A549 (cell line): ENCODE measurements around the gene MRPS18A. TPM values are rescaled to one million over a fixed set of nuclear protein-coding genes. Genes with fewer than 3 reads are reported as not detected.

ENCODE experiments used
- ATAC-seq, 2 experiments: fragments of 200-7000 bp in 1 of 2; fragments of >200 bp in 1 of 2; cut with Nextera tagmentation in 1 of 2; cut with Tn5 transposase in 1 of 2; 3 replicates each; pipeline versions ENCODE4 v1.8.0 to v1.9.1; 2018 to 2020; ENCODE audit warnings: mild to moderate bottlenecking in 1 of 2, moderate library complexity in 1 of 2
- CTCF ChIA-PET: fragments of 300-600 bp; sonication (Branson Sonifier 250); formaldehyde crosslinking; extraction: SDS; loops from one replicate; lab custom pipeline; 2021; ENCODE audit warnings: antibody characterized with exemption, inconsistent platforms; lab: Yijun Ruan, JAX
- POLR2A ChIA-PET: fragments of 350-600 bp; formaldehyde crosslinking; extraction: SDS; loops from one replicate; lab custom pipeline; 2021; ENCODE audit warnings: antibody characterized with exemption, inconsistent platforms; lab: Yijun Ruan, JAX
- DNase-seq, 2 experiments: peaks; one replicate each; pipeline versions ENCODE4 v3.0.0 to v3.0.0-alpha.2; 2011 to 2016; ENCODE audit warnings: low read depth in 1 of 2, low spot score in 1 of 2
- FAIRE-seq: peaks from 2 replicates; lab custom pipeline; 2011; peaks lifted over from hg19 to GRCh38; lab: Jason Lieb, UNC
- H3K27ac ChIP-seq, 2 experiments: fragments of >200 bp; sonication (Bioruptor Twin); formaldehyde crosslinking; 3 replicates each; pipeline ENCODE4 v1.5.1; 2016 to 2017
- H3K4me1 ChIP-seq: fragments of >200 bp; sonication (Bioruptor Twin); formaldehyde crosslinking; 3 replicates; pipeline ENCODE4 v1.6.1; 2016
- H3K4me2 ChIP-seq: fragments of >200 bp; sonication (Bioruptor Twin); formaldehyde crosslinking; 3 replicates; pipeline ENCODE4 v1.6.1; 2016
- H3K4me3 ChIP-seq: fragments of >200 bp; sonication (Bioruptor Twin); formaldehyde crosslinking; 3 replicates; pipeline ENCODE4 v1.5.1; 2016
- H3K9me3 ChIP-seq: fragments of >200 bp; sonication (Bioruptor Twin); formaldehyde crosslinking; 3 replicates; pipeline ENCODE4 v1.6.1; 2016
- ATOH8 ChIP-seq: fragments of 250-450 bp; sonication (Bioruptor Pico); IDR thresholded peaks from 2 replicates; pipeline ENCODE4 v1.5.0; 2020; ENCODE audit warnings: low read depth, mild to moderate bottlenecking, moderate library complexity
- BCL3 ChIP-seq: fragments of >200 bp; sonication (Bioruptor Twin); formaldehyde crosslinking; IDR thresholded peaks from 3 replicates; pipeline ENCODE4 v1.6.1; 2016
- CBX2 ChIP-seq: fragments of 200-600 bp; sonication (generic); IDR thresholded peaks from 2 replicates; pipeline ENCODE4 v1.6.1; 2016; ENCODE audit warnings: low read depth, mild to moderate bottlenecking, borderline replicate concordance
- CBX8 ChIP-seq: fragments of 200-600 bp; sonication (generic); IDR thresholded peaks from 2 replicates; pipeline ENCODE4 v1.6.1; 2016
- CEBPB ChIP-seq, 2 experiments: fragments of >200 bp in 1 of 2; sonication (Bioruptor Twin) in 1 of 2; formaldehyde crosslinking in 1 of 2; IDR thresholded peaks; 2 replicates each; pipeline ENCODE4 v1.6.1; 2012 to 2016
- CHD2 ChIP-seq: fragments of 150-350 bp; IDR thresholded peaks from 2 replicates; pipeline ENCODE4 v1.6.1; 2014; ENCODE audit warnings: low read length; ENCODE audit not compliant: partially characterized antibody
- CHD4 ChIP-seq: fragments of 200-600 bp; sonication (generic); IDR thresholded peaks from 2 replicates; pipeline ENCODE4 v1.6.1; 2016; ENCODE audit warnings: antibody characterized with exemption, mild to moderate bottlenecking, borderline replicate concordance
- EHF ChIP-seq: fragments of 250-450 bp; sonication (Bioruptor Pico); IDR thresholded peaks from 2 replicates; pipeline ENCODE4 v1.5.0; 2020; ENCODE audit warnings: mild to moderate bottlenecking
- ELK1 ChIP-seq: fragments of 150-350 bp; IDR thresholded peaks from 2 replicates; pipeline ENCODE4 v1.6.1; 2014; ENCODE audit warnings: low read depth, mild to moderate bottlenecking, low read length
- ESRRA ChIP-seq: fragments of 150-350 bp; IDR thresholded peaks from 2 replicates; pipeline ENCODE4 v1.6.1; 2014; ENCODE audit warnings: mild to moderate bottlenecking, low read length, borderline replicate concordance
- FOSB ChIP-seq: fragments of 250-450 bp; sonication (Bioruptor Pico); IDR thresholded peaks from 2 replicates; pipeline ENCODE4 v1.5.0; 2020; ENCODE audit warnings: mild to moderate bottlenecking, moderate library complexity
- FOSL2 ChIP-seq, 2 experiments: fragments of 450-650 bp in 1 of 2; fragments of >200 bp in 1 of 2; sonication (Bioruptor Twin) in 1 of 2; formaldehyde crosslinking; IDR thresholded peaks; 2 replicates each; pipeline versions ENCODE4 v1.5.0 to v1.6.1; 2016 to 2020; ENCODE audit warnings: mild to moderate bottlenecking in 1 of 2, moderate library complexity in 1 of 2
- FOXS1 ChIP-seq: fragments of 250-450 bp; sonication (Bioruptor Pico); IDR thresholded peaks from 2 replicates; pipeline ENCODE4 v1.5.0; 2020; ENCODE audit warnings: mild to moderate bottlenecking, moderate library complexity
- HDAC2 ChIP-seq: fragments of 200-600 bp; sonication (generic); IDR thresholded peaks from 2 replicates; pipeline ENCODE4 v1.6.1; 2016
- HMGXB4 ChIP-seq: fragments of 250-450 bp; sonication (Bioruptor Pico); IDR thresholded peaks from 2 replicates; pipeline ENCODE4 v1.5.0; 2021; ENCODE audit warnings: mild to moderate bottlenecking, moderate library complexity, borderline replicate concordance
- HOXA7 ChIP-seq: fragments of 250-450 bp; sonication (Bioruptor Pico); IDR thresholded peaks from 2 replicates; pipeline ENCODE4 v1.5.0; 2020; ENCODE audit warnings: mild to moderate bottlenecking, moderate library complexity
- HOXB13 ChIP-seq: fragments of 250-450 bp; sonication (Bioruptor Pico); IDR thresholded peaks from 2 replicates; pipeline ENCODE4 v1.5.0; 2020; ENCODE audit warnings: low read depth, mild to moderate bottlenecking, moderate library complexity
- HOXB5 ChIP-seq: fragments of 250-450 bp; sonication (Bioruptor Pico); IDR thresholded peaks from 2 replicates; pipeline ENCODE4 v1.5.0; 2020; ENCODE audit warnings: mild to moderate bottlenecking, moderate library complexity
- JUN ChIP-seq, 2 experiments: fragments of >200 bp; sonication (Bioruptor Twin); formaldehyde crosslinking; IDR thresholded peaks; 2 replicates in 1 of 2; 3 replicates in 1 of 2; pipeline ENCODE4 v1.6.1; 2016 to 2017
- JUNB ChIP-seq: fragments of >200 bp; sonication (Bioruptor Twin); formaldehyde crosslinking; IDR thresholded peaks from 2 replicates; pipeline ENCODE4 v1.6.1; 2016
- KDM1A ChIP-seq: fragments of 200-600 bp; sonication (generic); IDR thresholded peaks from 2 replicates; pipeline ENCODE4 v1.6.1; 2016; ENCODE audit warnings: low read depth, mild to moderate bottlenecking
- KDM5A ChIP-seq: fragments of 200-600 bp; sonication (generic); IDR thresholded peaks from 2 replicates; pipeline ENCODE4 v1.6.1; 2016; ENCODE audit warnings: antibody characterized with exemption, mild to moderate bottlenecking
- MAZ ChIP-seq: fragments of 150-350 bp; IDR thresholded peaks from 2 replicates; pipeline ENCODE4 v1.6.1; 2014; ENCODE audit warnings: antibody characterized with exemption, low read depth, low read length, borderline replicate concordance
- NR3C1 ChIP-seq: fragments of >200 bp; sonication (Bioruptor Twin); formaldehyde crosslinking; IDR thresholded peaks from 3 replicates; pipeline ENCODE4 v1.6.1; 2017
- PBX3 ChIP-seq: IDR thresholded peaks from 2 replicates; pipeline ENCODE4 v1.6.1; 2012
- PHF8 ChIP-seq: fragments of 200-600 bp; sonication (generic); IDR thresholded peaks from 2 replicates; pipeline ENCODE4 v1.6.1; 2016; ENCODE audit warnings: low read depth, mild to moderate bottlenecking, antibody characterized with exemption, moderate library complexity, borderline replicate concordance
- POLR2A ChIP-seq: IDR thresholded peaks from 2 replicates; pipeline ENCODE4 v1.6.1; 2012; ENCODE audit warnings: mild to moderate bottlenecking, low read length
- RAD21 ChIP-seq, 2 experiments: fragments of >200 bp in 1 of 2; sonication (Bioruptor Twin) in 1 of 2; formaldehyde crosslinking in 1 of 2; IDR thresholded peaks in 1 of 2; conservative IDR thresholded peaks in 1 of 2; 2 replicates in 1 of 2; 3 replicates in 1 of 2; pipeline ENCODE4 v1.6.1; 2012 to 2018; ENCODE audit warnings: inconsistent platforms in 1 of 2
- RNF2 ChIP-seq: fragments of 200-600 bp; sonication (generic); IDR thresholded peaks from 2 replicates; pipeline ENCODE4 v1.6.1; 2016; ENCODE audit warnings: low read depth, mild to moderate bottlenecking, antibody characterized with exemption, moderate library complexity, borderline replicate concordance
- SREBF2 ChIP-seq: fragments of 450-650 bp; IDR thresholded peaks from 2 replicates; pipeline ENCODE4 v1.6.1; 2014; ENCODE audit warnings: mild to moderate bottlenecking, moderate library complexity
- TP53 ChIP-seq: fragments of 250-450 bp; sonication (Bioruptor Pico); IDR thresholded peaks from 2 replicates; pipeline ENCODE4 v1.5.0; 2021; ENCODE audit warnings: mild to moderate bottlenecking, moderate library complexity
- ZC3H11A ChIP-seq: fragments of 450-650 bp; IDR thresholded peaks from 2 replicates; pipeline ENCODE4 v1.6.1; 2014; ENCODE audit warnings: antibody characterized with exemption, mild to moderate bottlenecking
- ZNF302 ChIP-seq: fragments of 250-450 bp; sonication (Bioruptor Pico); IDR thresholded peaks from 2 replicates; pipeline ENCODE4 v1.9.0; 2021; ENCODE audit warnings: inconsistent platforms, mild to moderate bottlenecking, moderate library complexity
- ZSCAN20 ChIP-seq: fragments of 250-450 bp; sonication (Bioruptor Pico); IDR thresholded peaks from 2 replicates; pipeline ENCODE4 v1.8.0; 2022; ENCODE audit warnings: mild to moderate bottlenecking, moderate library complexity
- WGBS: methylation state at CpG from one replicate; pipeline ENCODE4 v1.1.6; 2017; ENCODE audit errors: missing lambda C conversion rate; 5-methylcytosine and 5-hydroxymethylcytosine counted together
- polyA plus RNA-seq, 4 experiments: library from polyadenylated mRNA; depleted of rRNA in 3 of 4; stranded (reverse); fragments of >200 nt; fragmentation: RNase III in 1 of 4; extraction: RNeasy Plus Mini Kit Qiagen cat#74134 plus additional on column Dnase treatment in 1 of 4; gene quantifications; 2 replicates in 3 of 4; 3 replicates in 1 of 4; pipeline ENCODE4 v1.2.3, GENCODE V29; 2011 to 2017

MRPS18A gene
- polyA plus RNA-seq, 2 of the 4 experiments (the other 2 are of a cell fraction): 38.0 to 44.2 TPM

- Histone ChIP-seq H3K4me1 (no peaks in the 10 kb centered on the region), H3K4me2 (no peak overlapping the region), H3K27ac (no peak overlapping the region), H3K9me3 (no peaks in the 10 kb centered on the region), H3K4me3 (no peak overlapping the region)
- no peak for TF ChIP-seq FOSL2 (IDR thresholded peaks at IDR 0.05)
- TF ChIP-seq FOSL2 (CRISPR knock-in tag; IDR thresholded peaks at IDR 0.05): no peak
- no peak for TF ChIP-seq KDM1A
- TF ChIP-seq CBX2: no peak
- TF ChIP-seq FOSB: no peak
- TF ChIP-seq NR3C1: no peak
- TF ChIP-seq CBX8: no peak
- TF ChIP-seq ZSCAN20: no peak
- TF ChIP-seq RAD21 (conservative IDR thresholded peaks at IDR 0.05 in 1 of 2, IDR thresholded peaks at IDR 0.05 in 1 of 2): no peak
- TF ChIP-seq ZC3H11A: no peak
- TF ChIP-seq CHD4: no peak
- no peak for TF ChIP-seq SREBF2
- no peak for TF ChIP-seq CEBPB (IDR thresholded peaks at IDR 0.05)
- no peak for TF ChIP-seq ZNF302 (CRISPR knock-in tag)
- TF ChIP-seq EHF: no peak
- TF ChIP-seq JUN (IDR thresholded peaks at IDR 0.05): no peak
- TF ChIP-seq HOXB13 (CRISPR knock-in tag): no peak
- no peak for TF ChIP-seq TP53 (CRISPR knock-in tag)
- TF ChIP-seq ESRRA: no peak
- 86% methylated on average over 6 of the region's 7 CpGs for whole genome bisulfite sequencing
- ChIA-PET CTCF (interaction anchor here (0.7 to 3.2 kb wide), 6 partner anchors 11 to 403 kb away, joined by 3 to 18 read pairs (median 3); no protein-coding TSS in a partner anchor), POLR2A (interaction anchor here (1.7 kb wide), 1 partner anchor 10 kb away, joined by 4 read pairs; no protein-coding TSS in a partner anchor)
- ATAC-seq: no peak
- no peak for FAIRE-seq
- DNase-seq: no peak
Measured at GRCh38 chr6:43677759-43678158, 9.8 kb downstream of the MRPS18A start.

GRCh38 chr6:43676962-43677606 lies 10.5 kb downstream of the MRPS18A start:
- no peak for FAIRE-seq
- DNase-seq: no peak
- ChIA-PET POLR2A (interaction anchor here (1.7 kb wide), 1 partner anchor 9 kb away, joined by 4 read pairs; no protein-coding TSS in a partner anchor), CTCF (interaction anchor here (0.6 to 3.2 kb wide), 6 partner anchors 10 to 640 kb away, joined by 3 to 18 read pairs (median 3); no protein-coding TSS in a partner anchor)
- H3K9me3 ChIP-seq: no peaks in the 10 kb centered on the region
- H3K4me1 ChIP-seq: no peaks in the 10 kb centered on the region
- no peak overlapping the region for H3K27ac ChIP-seq
- H3K4me3 ChIP-seq: no peak overlapping the region
- H3K4me2 ChIP-seq: no peak overlapping the region
- ATAC-seq: no peak
- TF ChIP-seq PBX3 (no peak), NR3C1 (no peak), RNF2 (no peak), CHD2 (no peak), FOXS1 (CRISPR knock-in tag) (no peak), HOXA7 (CRISPR knock-in tag) (no peak), HDAC2 (no peak), ATOH8 (no peak), BCL3 (no peak), CBX2 (no peak), POLR2A (no peak), KDM5A (no peak), HOXB5 (no peak), EHF (no peak), HMGXB4 (CRISPR knock-in tag) (no peak), MAZ (no peak), ELK1 (no peak), PHF8 (no peak), JUNB (no peak)
- WGBS: 85% methylated on average over 7 of the region's 7 CpGs
